Adrenal gland (tissue), 5 donors: ENCODE data around the gene NPAS3.

ENCODE experiments used
- POLR2A ChIP-seq, 2 donors: fragments of 450-650 bp; IDR thresholded peaks; one replicate each; pipeline ENCODE4 v1.6.1; 2017; ENCODE audit warnings: antibody characterized with exemption in 2 of 2, mild to moderate bottlenecking in 2 of 2, moderate library complexity in 1 of 2
- TF ChIP-seq, protein P1 (sequence below), 6 experiments: fragments of 450-650 bp in 4 of 6; fragments of 200-600 bp in 2 of 6; sonication (generic) in 1 of 6; IDR thresholded peaks; 1 replicate in 5 of 6; 2 replicates in 1 of 6; pipeline versions ENCODE4 v1.5.1 to v1.8.0; 2016 to 2021; ENCODE audit warnings: antibody characterized with exemption in 6 of 6, mild to moderate bottlenecking in 2 of 6, moderate library complexity in 1 of 6
- donor health status: DM: no; HTN: no; CAD: no.

GRCh38 chr14:33287189-33287588, 348.5 kb downstream of the NPAS3 start:
- TF ChIP-seq, protein P1, sequence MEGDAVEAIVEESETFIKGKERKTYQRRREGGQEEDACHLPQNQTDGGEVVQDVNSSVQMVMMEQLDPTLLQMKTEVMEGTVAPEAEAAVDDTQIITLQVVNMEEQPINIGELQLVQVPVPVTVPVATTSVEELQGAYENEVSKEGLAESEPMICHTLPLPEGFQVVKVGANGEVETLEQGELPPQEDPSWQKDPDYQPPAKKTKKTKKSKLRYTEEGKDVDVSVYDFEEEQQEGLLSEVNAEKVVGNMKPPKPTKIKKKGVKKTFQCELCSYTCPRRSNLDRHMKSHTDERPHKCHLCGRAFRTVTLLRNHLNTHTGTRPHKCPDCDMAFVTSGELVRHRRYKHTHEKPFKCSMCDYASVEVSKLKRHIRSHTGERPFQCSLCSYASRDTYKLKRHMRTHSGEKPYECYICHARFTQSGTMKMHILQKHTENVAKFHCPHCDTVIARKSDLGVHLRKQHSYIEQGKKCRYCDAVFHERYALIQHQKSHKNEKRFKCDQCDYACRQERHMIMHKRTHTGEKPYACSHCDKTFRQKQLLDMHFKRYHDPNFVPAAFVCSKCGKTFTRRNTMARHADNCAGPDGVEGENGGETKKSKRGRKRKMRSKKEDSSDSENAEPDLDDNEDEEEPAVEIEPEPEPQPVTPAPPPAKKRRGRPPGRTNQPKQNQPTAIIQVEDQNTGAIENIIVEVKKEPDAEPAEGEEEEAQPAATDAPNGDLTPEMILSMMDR (IDR thresholded peaks at IDR 0.05) = no peak
- TF ChIP-seq POLR2A (IDR thresholded peaks at IDR 0.05) = no peak
